Bronchial epithelial cell (primary cell): ENCODE data around the gene PAOX. TPM values are rescaled to one million over a fixed set of nuclear protein-coding genes. Genes with fewer than 3 reads are reported as not detected.

Experiments used
- DNase-seq: peaks from one replicate; pipeline ENCODE4 v3.0.0-alpha.2; 2010; ENCODE audit warnings: low read depth
- FAIRE-seq: peaks from 2 replicates; lab custom pipeline; 2011; peaks lifted over from hg19 to GRCh38; lab: Jason Lieb, UNC
- H3K27me3 ChIP-seq: 2 replicates; pipeline ENCODE4 v1.5.1; 2011; ENCODE audit warnings: low read length; ENCODE audit not compliant: control insufficient read depth, insufficient read depth
- H3K36me3 ChIP-seq: 2 replicates; pipeline ENCODE4 v1.5.1; 2011; ENCODE audit warnings: low read length; ENCODE audit not compliant: control insufficient read depth, insufficient read depth
- H3K4me3 ChIP-seq: 2 replicates; pipeline ENCODE4 v1.5.1; 2011; ENCODE audit warnings: mild to moderate bottlenecking, low read depth, low read length, control low read depth
- total RNA-seq: library from RNA; depleted of rRNA; stranded (reverse); fragments of >200 nt; gene quantifications from 2 replicates; pipeline ENCODE4 v1.2.1, GENCODE V29; 2014
- TF ChIP-seq, protein P1 (sequence below): IDR thresholded peaks from 2 replicates; pipeline ENCODE4 v1.5.1; 2011; ENCODE audit warnings: mild to moderate bottlenecking, moderate library complexity, low read length, control low read depth, inconsistent platforms; ENCODE audit not compliant: insufficient read depth, severe bottlenecking

Gene PAOX
- total RNA-seq, 1 donor from 2014 or later = 5.0 TPM

DNA sequence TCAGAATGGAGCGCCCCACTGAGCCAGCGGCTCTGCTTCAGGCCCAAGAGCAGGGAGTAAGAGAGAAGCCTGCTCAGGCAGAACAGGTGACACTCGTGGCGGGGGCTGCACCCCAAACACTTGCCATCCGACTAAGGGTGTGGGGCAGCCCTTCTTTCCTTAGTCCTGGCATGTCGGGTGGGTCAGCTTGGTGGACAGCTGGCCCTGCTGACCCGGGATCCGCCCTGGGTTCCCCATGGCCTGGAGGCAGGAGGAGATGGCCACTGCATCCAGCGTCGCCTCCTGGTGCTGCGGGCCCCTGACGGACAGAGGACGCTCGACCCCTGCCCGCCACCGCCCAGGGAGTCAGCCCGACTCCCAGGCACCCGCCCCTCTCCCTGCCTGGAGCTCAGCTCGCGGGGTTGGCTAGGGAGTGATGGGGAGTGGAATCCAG, 1.2 kb upstream of the PAOX start:
- Histone ChIP-seq H3K36me3 (no peaks in the 10 kb centered on the region), H3K4me3 (peak overlapping the region; percentile 68), H3K27me3 (no peaks in the 10 kb centered on the region)
- TF ChIP-seq, protein P1, sequence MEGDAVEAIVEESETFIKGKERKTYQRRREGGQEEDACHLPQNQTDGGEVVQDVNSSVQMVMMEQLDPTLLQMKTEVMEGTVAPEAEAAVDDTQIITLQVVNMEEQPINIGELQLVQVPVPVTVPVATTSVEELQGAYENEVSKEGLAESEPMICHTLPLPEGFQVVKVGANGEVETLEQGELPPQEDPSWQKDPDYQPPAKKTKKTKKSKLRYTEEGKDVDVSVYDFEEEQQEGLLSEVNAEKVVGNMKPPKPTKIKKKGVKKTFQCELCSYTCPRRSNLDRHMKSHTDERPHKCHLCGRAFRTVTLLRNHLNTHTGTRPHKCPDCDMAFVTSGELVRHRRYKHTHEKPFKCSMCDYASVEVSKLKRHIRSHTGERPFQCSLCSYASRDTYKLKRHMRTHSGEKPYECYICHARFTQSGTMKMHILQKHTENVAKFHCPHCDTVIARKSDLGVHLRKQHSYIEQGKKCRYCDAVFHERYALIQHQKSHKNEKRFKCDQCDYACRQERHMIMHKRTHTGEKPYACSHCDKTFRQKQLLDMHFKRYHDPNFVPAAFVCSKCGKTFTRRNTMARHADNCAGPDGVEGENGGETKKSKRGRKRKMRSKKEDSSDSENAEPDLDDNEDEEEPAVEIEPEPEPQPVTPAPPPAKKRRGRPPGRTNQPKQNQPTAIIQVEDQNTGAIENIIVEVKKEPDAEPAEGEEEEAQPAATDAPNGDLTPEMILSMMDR = no peak
- DNase-seq = no peak
- no peak for FAIRE-seq

DNA sequence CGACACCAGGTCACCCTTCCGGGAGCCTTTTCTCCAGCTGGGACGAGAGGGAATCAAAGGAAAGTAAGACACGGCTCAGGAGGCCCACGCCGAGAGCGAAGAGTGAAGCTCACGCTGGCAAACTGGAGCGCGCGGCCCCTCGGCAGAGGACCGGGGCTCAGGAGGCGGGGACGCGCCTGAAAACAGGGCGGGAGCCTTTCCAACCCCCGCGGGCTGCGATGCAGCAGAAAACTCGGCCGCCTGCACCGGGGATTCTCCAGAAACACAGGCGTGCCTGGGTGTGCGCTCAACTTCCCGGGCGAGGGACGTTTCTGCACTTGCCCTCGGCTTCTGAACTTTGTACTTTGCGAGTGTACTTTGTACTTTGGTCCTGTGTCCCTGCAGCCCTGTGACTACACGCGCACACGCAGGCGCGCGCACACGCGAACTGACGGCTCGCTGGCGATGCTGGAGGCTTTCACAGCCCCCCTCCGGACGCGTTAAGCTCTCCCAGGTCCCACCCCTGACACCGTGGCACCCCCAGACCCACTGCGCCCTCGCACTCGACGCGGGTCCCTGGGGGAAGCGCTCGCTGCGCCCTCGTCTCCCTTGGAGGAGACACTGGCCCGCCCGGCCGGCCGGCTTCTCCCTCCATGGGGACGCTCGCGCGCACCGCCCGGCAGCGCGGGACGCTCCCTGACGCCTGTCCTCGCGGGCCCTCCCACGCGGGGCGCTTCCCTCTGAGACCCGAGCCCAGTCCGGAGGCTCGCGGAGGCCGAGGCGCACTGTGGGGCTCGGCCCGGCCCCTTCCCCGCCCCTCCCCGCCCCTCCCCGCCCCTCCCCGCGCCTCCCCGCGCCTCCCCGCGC, 588 bp upstream of the PAOX start:
- FAIRE-seq = no peak
- Histone ChIP-seq H3K4me3 (peak overlapping the region; percentile 68), H3K27me3 (no peaks in the 10 kb centered on the region), H3K36me3 (no peaks in the 10 kb centered on the region)
- TF ChIP-seq, protein P1 = no peak
- peak; percentile 15 for DNase-seq

DNA sequence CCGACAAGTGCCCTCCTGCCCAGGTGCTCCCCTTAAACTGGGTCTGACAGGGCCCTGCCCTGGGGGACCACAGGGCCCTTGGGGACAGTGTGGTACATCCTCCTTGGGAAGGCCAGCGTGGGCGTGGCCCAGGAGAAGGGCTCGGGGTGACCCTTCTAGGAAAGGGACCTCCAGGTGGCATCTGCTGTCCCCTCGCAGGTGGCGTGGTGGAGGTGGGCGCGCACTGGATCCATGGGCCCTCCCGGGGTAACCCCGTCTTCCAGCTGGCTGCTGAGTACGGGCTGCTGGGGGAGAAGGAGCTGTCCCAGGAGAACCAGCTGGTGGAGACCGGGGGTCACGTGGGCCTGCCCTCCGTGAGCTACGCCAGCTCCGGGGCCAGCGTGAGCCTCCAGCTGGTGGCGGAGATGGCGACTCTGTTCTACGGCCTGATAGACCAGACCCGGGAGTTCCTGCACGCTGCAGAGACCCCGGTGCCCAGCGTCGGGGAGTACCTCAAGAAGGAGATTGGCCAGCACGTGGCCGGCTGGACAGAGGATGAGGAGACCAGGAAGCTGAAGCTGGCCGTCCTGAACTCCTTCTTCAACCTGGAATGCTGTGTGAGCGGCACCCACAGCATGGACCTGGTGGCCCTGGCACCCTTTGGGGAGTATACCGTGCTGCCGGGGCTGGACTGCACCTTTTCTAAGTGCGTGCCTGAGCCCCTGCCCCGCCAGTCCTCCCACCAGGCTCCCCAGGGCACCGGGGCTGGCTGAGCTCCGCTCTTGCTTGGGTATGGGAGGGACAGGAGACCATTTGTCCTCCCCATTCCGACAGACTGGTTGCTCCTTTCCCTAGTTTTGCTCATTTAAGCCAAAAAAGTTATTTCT, 972 bp downstream of the PAOX start:
- Histone ChIP-seq H3K27me3 (no peaks in the 10 kb centered on the region), H3K36me3 (peaks cover 1% of the 10 kb centered on the region), H3K4me3 (peak overlapping the region; percentile 44)
- no peak for DNase-seq
- TF ChIP-seq, protein P1 = no peak
- no peak for FAIRE-seq

DNA sequence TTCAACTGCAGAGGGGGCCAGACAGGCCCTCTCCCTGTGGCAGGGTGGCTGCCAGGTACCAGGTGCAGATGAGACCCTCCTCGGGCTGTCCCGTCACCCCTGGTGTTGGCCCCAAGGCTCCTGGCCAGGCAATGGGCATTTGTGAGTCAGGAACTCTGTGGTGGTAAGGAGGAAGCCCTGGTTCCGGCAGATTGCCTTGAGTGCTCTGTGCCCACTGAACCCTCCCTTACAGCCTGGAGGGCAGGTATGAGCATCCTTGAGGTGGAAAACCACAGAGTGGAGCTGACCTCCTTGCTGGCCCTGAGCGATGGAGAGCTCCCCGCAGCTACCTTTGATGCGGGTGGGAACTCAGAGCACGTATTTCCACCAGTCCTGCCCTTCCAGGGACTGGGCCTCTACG, 2.0 kb downstream of the PAOX start:
- H3K36me3 ChIP-seq = peaks cover 1% of the 10 kb centered on the region
- H3K4me3 ChIP-seq = no peak overlapping the region
- FAIRE-seq (no peak), DNase-seq (no peak)
- no peaks in the 10 kb centered on the region for H3K27me3 ChIP-seq
- TF ChIP-seq, protein P1 = no peak

DNA sequence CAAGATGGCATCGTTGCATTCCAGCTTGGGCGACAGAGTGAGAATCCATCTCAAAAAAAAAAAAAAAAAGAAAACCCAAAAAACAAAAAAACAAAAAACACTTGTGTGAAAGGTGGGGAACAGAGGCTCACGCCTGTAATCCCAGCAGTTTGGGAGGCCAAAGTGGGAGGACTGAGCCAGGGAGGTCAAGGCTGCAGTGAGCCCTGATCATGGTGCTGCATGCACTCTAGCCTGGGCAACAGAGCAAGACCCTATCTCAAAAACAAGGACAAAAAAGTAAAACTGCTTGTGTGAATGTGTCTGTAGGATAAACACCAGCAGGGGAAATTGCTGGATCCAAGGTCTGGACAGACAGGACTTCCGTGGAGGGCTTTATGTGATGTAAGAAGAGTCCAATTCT, 4.5 kb downstream of the PAOX start:
- no peak for FAIRE-seq

More for the DNA sequence above, 4.5 kb downstream of the PAOX start:
- peaks cover 1% of the 10 kb centered on the region for H3K36me3 ChIP-seq
- no peak for DNase-seq
- H3K27me3 ChIP-seq = no peaks in the 10 kb centered on the region
- no peak overlapping the region for H3K4me3 ChIP-seq
- TF ChIP-seq, protein P1 = no peak
